Daoy (cell line): ENCODE measurements around the gene FRAS1. TPM values are rescaled to one million over a fixed set of nuclear protein-coding genes. Genes with fewer than 3 reads are reported as not detected.
"Not testable (repeated sequence)": the region's sequence is repeated elsewhere in the genome, so short reads cannot be mapped to it uniquely, and the experiment has no call there.

ENCODE experiments used
- DNase-seq: peaks from one replicate; pipeline ENCODE4 v3.0.0-alpha.2; 2015; ENCODE audit warnings: low read depth
- total RNA-seq: library from RNA; depleted of rRNA; stranded (reverse); fragments of >200 nt; shearing (Covaris generic); gene quantifications from 2 replicates; pipeline ENCODE4 v1.2.3, GENCODE V29; 2014

The FRAS1 gene
- total RNA-seq, 1 experiment from 2014 or later: 1.9 TPM

DNA sequence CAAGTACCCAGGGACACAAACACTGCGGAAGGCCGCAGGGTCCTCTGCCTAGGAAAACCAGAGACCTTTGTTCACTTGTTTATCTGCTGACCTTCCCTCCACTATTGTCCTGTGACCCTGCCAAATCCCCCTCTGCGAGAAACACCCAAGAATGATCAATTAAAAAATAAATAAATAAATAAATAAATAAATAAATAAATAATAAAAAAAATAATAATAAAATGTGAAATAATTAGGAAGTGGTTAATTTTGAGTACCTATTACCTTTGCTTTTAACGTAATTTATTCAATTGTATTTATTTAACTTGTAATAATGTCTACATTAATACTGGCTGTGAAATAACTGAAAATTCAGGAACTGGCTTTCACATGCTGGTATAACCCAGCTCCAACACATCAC is 491.8 kb downstream of the FRAS1 start:
- DNase-seq: not testable (repeated sequence)

DNA sequence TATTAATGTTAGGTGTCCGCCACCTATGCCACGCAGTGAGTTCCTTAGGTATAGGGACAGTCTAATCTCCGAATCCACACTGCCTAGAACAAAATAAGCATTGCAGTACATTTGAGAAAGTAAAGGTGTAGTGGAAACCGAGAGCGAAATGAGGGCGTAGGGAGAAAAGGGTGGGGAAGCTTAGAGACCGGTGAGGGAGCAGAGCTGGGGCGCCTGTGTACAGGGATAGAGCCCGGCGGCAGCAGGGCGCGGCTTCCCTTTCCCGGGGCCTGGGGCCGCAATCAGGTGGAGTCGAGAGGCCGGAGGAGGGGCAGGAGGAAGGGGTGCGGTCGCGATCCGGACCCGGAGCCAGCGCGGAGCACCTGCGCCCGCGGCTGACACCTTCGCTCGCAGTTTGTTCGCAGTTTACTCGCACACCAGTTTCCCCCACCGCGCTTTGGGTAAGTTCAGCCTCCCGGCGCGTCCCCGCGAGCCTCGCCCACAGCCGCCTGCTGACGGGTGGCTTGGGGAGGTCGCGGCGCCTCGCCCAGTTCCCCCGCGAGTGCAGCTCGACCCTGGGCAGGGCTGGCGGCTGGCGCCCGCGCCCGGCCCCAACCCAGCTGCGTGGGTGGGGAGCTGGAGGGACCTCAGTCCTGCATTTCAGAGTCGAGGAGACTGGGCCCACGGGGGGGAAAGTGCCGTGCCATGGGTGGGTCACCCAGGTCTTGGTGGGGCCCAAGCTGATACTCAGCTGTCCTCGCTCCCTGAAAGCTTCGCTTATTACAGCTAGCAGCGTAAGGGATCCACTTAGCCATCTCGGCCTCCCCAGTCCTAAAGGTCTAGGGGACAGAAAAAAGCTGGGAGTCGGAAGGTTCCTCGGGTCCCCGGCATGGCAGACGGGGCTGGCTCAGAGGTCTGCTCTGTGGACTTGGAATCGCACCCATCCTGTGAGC is 494.6 kb downstream of the FRAS1 start, which contains the start of gene ANXA3:
Gene ANXA3 (plus strand): TSS at position 351 of the 932 bp plus-strand sequence. CDS start 2,704 bp downstream, outside the sequence.
- DNase-seq: no peak

GRCh38 chr4:78552389-78553042 is 495.4 kb downstream of the FRAS1 start:
- peak; percentile 36 for DNase-seq

- DNase-seq: no peak
Observed at GRCh38 chr4:78553043-78553396, 495.9 kb downstream of the FRAS1 start.

DNA sequence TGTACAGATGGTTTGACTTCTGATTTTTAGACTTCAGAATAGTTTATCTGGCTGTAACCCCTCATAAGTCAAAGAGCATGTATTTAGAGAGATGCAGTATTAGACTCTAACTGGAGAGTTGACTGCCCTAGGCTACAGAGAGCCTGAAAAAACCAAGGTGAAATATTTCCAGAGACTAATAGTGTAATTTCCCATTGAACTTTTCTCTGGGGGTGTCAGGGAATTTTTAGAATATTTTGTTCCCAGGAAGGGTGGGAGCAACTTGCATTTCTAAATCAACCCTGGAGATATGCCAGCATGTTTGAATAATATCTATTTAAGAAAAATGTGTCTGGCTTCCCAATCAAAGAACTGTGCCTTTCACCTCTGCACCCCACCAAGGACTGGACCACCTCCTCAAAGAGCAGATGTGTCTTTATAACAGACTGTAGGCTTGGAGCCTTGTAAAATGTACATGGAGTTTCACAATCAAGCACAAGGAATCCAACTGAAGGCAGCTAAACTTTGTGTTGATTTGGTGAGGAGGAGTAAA is 496.5 kb downstream of the FRAS1 start:
- no peak for DNase-seq

- DNase-seq: no peak
Observed at GRCh38 chr4:78556665-78557064, 499.5 kb downstream of the FRAS1 start.

- DNase-seq: no peak
Observed at GRCh38 chr4:78557841-78558240, 500.7 kb downstream of the FRAS1 start.

DNA sequence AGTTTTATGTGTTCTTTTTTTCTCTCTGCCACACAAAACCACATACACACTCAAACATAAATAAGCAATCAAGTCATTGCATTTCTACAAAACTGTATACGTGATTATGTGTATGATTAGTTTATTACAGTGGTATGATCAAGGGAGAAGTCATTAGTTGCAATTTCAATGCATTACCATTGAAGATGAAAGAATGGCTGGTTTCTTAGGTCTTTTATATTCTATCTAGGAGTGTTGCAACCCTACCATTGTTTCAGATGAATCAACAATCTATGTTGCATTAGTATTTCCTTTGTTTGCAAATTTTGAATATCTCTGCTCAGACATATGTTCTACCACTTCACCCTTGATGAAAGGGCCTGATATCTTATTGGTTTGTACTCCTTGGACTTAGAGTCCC is 501.3 kb downstream of the FRAS1 start:
- no peak for DNase-seq

GRCh38 chr4:78560296-78560963 is 503.3 kb downstream of the FRAS1 start:
- peak; percentile 64 for DNase-seq

GRCh38 chr4:78561677-78562076 is 504.6 kb downstream of the FRAS1 start:
- no peak for DNase-seq

DNA sequence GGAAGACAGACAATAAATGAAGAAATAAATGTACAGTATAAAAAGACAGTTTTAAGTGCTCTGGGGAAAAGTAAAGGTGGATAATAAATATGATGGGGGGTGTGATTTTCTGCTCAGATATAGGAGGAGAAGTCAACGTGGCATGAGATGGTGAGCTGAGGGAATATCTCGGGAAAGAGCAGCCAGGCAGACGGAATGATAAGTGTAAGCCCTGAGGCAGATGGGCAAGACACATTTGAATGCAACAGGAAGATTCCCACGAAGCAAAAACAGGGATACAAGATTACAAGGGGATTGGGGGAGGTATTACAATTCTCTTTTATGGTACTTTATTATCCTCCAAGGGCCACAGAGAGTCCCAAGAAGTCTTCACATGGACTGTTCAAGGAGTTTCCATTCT is 505.6 kb downstream of the FRAS1 start:
- DNase-seq: no peak

GRCh38 chr4:78565971-78566372 is 508.8 kb downstream of the FRAS1 start:
- DNase-seq: peak; percentile 2

- peak; percentile 33 for DNase-seq
Observed at GRCh38 chr4:78566834-78567499, 509.8 kb downstream of the FRAS1 start.

DNA sequence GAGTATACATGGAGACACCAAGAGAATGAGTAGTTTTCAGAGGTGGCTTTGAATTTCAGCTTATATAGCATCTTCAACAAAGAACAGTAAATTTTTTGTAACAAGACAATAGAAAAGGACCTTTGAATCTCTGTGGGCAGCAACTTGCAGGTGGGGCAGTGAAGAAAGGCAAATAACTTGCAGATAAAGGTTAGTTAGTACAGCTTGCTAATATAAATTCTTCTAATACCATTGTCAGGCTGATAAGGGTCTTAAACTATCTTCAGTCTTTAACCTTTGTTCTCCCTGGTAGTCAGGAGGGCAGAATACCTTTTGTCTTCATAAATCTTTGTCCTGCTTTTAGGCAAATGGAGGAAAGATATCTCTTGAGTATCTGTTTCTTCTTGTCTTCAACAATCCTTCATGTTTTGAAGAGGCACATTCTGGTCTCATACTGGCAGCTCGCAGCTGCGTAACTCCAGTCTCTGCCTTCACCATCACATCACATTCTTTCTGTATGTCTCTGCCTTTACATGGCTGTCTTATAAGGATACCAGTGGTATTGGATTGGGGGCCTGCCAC is 510.5 kb downstream of the FRAS1 start:
- no peak for DNase-seq

DNA sequence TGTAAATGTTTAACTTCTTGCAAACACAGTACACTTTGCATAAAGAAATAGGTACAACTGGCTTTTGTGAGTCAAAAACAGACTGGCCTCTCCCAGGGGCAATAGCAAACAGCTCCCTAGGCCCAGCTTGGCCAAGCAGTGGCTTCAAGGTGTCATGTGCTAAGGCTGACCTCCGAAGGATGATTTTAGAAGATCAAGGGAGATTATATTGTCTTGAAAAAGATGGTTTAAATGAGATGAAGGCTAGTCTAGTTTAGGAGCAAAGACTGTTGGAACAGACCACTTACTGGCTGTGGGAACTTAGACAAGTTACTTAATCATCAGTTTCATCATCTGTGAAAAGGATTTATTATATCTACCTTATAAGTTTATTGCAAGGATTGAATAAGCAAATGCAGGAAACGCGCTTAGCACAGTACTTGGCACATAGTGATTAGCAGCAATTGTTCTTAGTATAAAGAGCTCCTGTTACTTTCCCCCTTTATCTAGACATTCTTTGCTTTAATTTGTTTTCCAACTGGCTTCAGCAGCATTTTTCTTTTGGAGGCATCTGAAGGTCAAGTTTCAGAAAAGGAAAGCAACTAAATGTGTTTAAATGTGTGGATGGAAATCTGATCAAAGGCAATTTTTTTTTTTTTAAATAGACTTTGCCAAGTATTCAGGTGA is 511.6 kb downstream of the FRAS1 start:
- DNase-seq: no peak

DNA sequence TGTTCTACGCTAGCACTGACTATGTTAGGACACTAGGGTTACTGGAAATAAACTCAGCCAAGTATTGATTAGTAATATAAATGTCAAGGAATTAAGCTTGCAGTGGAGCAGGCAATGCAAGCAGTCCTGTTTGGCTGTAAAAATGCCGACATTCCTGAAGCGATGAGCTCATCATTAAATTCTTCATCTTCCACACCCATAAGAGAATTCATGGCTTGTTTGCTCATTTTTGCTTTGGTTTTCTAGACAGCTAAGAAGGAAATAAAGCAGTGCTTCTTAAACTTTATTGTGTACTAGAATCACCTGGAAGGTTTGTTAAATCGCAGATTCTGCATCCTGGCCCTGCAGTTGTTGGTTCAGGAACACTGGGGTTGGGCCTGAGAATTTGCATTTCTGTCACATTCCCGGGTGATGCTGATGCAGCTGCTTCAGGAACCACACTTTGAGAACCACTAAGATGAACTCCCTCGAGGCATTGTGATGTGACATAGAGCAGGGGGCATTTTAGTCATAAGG is 512.2 kb downstream of the FRAS1 start:
- peak; percentile 23 for DNase-seq

- no peak for DNase-seq
Observed at GRCh38 chr4:78570117-78570516, 513.0 kb downstream of the FRAS1 start.

GRCh38 chr4:78571804-78572203 is 514.7 kb downstream of the FRAS1 start:
- no peak for DNase-seq

DNA sequence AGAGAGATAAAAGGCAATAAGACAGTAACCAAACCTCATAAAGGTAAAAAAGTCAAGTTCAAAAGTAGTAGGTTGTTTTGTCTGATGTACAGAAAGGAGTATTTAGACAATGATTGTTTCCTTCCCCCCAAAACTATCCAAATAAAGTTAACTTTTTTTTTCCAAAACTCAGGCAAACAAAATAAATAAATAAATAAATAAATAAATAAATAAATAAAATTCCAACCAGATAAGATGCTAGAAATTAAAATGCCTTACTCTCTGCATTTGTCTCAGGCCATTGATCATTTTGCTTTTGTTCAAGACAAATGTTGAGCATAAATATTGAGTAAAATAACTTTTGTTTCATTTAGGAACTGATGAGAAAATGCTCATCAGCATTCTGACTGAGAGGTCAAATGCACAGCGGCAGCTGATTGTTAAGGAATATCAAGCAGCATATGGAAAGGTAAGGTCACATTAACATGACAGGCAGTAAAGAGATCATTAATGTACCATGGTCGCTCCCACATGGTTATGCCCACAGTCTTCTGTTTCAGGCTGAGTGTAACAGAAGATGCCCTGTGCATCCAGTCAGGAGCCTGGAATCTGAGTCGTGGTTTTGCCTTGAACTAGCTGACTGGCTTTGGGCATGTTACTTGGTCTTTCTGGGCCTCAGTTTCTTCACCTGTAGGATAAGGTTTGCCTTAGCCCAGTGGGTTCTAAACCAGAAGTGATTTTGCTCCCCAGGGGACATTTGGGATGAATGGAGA is 521.7 kb downstream of the FRAS1 start:
- DNase-seq: no peak

DNA sequence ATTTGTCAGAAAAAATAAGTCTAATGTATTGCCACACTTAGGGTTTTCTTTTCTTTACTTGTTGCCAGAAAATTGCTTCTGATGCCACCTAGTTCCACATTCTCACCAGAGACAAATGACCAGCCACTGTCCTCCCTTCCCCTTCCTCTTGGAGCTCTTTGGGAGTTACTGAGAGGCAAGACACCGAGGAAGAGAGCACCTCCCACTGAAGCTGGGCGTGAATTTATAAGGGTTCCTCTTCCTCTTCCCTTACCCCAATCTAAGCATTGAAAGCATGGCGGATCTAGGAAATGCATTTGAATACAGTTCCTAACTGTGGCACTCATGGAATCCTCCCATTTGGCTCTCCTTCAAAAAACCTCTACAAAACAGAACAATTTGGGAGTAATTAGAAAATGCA is 524.5 kb downstream of the FRAS1 start:
- no peak for DNase-seq
